PFSK-1 (cell line): Measurements from ENCODE around the gene FGFBP2.

ENCODE experiments used
- FOXP2 ChIP-seq: optimal IDR thresholded peaks from 2 replicates; pipeline ENCODE3; 2011; ENCODE audit warnings: borderline replicate concordance, control low read depth, inconsistent platforms; ENCODE audit not compliant: insufficient read depth; ENCODE audit errors: extremely low read length, extremely low read depth
- POLR2AphosphoS5 ChIP-seq: IDR thresholded peaks from 2 replicates; pipeline ENCODE4 v1.6.1; 2012; ENCODE audit warnings: low read depth, mild to moderate bottlenecking, control low read depth, low read length, moderate library complexity
- SIN3A ChIP-seq: IDR thresholded peaks from 2 replicates; pipeline ENCODE4 v1.6.1; 2012; ENCODE audit warnings: mild to moderate bottlenecking, low read length, moderate library complexity, borderline replicate concordance; ENCODE audit not compliant: insufficient read depth
- TAF1 ChIP-seq: IDR thresholded peaks from 2 replicates; pipeline ENCODE4 v1.6.1; 2012; ENCODE audit warnings: low read length, control low read depth, borderline replicate concordance; ENCODE audit not compliant: insufficient read depth
- TF ChIP-seq, protein P1 (sequence below), 2 experiments: IDR thresholded peaks; 2 replicates each; pipeline versions ENCODE4 v1.6.1 to v1.8.0; 2011 to 2012; ENCODE audit warnings: low read depth in 2 of 2, low read length in 2 of 2, control low read depth in 1 of 2, inconsistent platforms in 1 of 2, mild to moderate bottlenecking in 1 of 2, moderate library complexity in 1 of 2; ENCODE audit not compliant: insufficient read depth in 1 of 2

Gene FGFBP2

GRCh38 chr4:15931451-15932210, 31.3 kb downstream of the FGFBP2 start:
- TF ChIP-seq, protein P1, sequence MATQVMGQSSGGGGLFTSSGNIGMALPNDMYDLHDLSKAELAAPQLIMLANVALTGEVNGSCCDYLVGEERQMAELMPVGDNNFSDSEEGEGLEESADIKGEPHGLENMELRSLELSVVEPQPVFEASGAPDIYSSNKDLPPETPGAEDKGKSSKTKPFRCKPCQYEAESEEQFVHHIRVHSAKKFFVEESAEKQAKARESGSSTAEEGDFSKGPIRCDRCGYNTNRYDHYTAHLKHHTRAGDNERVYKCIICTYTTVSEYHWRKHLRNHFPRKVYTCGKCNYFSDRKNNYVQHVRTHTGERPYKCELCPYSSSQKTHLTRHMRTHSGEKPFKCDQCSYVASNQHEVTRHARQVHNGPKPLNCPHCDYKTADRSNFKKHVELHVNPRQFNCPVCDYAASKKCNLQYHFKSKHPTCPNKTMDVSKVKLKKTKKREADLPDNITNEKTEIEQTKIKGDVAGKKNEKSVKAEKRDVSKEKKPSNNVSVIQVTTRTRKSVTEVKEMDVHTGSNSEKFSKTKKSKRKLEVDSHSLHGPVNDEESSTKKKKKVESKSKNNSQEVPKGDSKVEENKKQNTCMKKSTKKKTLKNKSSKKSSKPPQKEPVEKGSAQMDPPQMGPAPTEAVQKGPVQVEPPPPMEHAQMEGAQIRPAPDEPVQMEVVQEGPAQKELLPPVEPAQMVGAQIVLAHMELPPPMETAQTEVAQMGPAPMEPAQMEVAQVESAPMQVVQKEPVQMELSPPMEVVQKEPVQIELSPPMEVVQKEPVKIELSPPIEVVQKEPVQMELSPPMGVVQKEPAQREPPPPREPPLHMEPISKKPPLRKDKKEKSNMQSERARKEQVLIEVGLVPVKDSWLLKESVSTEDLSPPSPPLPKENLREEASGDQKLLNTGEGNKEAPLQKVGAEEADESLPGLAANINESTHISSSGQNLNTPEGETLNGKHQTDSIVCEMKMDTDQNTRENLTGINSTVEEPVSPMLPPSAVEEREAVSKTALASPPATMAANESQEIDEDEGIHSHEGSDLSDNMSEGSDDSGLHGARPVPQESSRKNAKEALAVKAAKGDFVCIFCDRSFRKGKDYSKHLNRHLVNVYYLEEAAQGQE (IDR thresholded peaks at IDR 0.05; ENCODE audit: insufficient read depth in 1 of 2, low read depth in 2 of 2, low read length in 2 of 2), result no peak
- TF ChIP-seq FOXP2, result no peak
- no peak for TF ChIP-seq SIN3A
- no peak for TF ChIP-seq TAF1
- no peak for TF ChIP-seq POLR2AphosphoS5

- TF ChIP-seq SIN3A, result no peak
Measured at GRCh38 chr4:15930314-15930713, 32.7 kb downstream of the FGFBP2 start.

GRCh38 chr4:15929540-15929939, 33.4 kb downstream of the FGFBP2 start:
- TF ChIP-seq, protein P1 (IDR thresholded peaks at IDR 0.05; ENCODE audit: insufficient read depth in 1 of 2, low read depth in 2 of 2, low read length in 2 of 2), result no peak
- TF ChIP-seq TAF1 (no peak), SIN3A (no peak), FOXP2 (no peak), POLR2AphosphoS5 (no peak)

DNA sequence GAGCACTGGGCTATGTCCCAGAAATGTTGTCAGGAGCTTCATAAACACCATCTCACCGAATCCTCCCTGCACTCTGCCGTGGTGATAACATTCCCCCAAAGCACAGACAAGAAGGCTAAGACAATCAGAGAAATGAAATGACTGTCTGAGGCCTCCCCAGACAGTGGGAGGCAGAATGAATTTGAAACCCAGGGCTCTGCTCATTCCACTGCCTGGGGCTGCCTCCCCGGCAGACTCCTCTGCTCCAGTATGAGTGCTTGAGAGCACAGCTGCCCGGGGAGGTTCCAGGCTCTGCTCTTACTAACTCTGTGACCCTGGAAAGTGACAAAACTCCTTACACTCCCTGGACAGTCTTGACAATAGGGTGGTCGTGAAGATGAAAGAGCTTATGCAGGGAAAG, 34.1 kb downstream of the FGFBP2 start:
- no peak for TF ChIP-seq TAF1
- no peak for TF ChIP-seq POLR2AphosphoS5
- TF ChIP-seq FOXP2, result no peak
- no peak for TF ChIP-seq SIN3A
- TF ChIP-seq, protein P1 (IDR thresholded peaks at IDR 0.05; ENCODE audit: insufficient read depth in 1 of 2, low read depth in 2 of 2, low read length in 2 of 2), result no peak

- TF ChIP-seq SIN3A, result no peak
- TF ChIP-seq, protein P1 (IDR thresholded peaks at IDR 0.05; ENCODE audit: insufficient read depth in 1 of 2, low read depth in 2 of 2, low read length in 2 of 2), result no peak
- TF ChIP-seq POLR2AphosphoS5, result no peak
- TF ChIP-seq TAF1, result no peak
- no peak for TF ChIP-seq FOXP2
Measured at GRCh38 chr4:15926486-15926885, 36.5 kb downstream of the FGFBP2 start.
